Lung (tissue), 4 donors: ENCODE measurements around the gene PWWP2A. TPM values are rescaled to one million over a fixed set of nuclear protein-coding genes. Genes with fewer than 3 reads are reported as not detected.

ENCODE experiments used
- polyA plus RNA-seq, 2 donors: library from polyadenylated mRNA; stranded (reverse); fragments of 200-250 nt; gene quantifications; one replicate each; pipeline ENCODE4 v1.2.1, GENCODE V29; 2013
- total RNA-seq, 2 donors: library from RNA; depleted of rRNA in 1 of 2; stranded (reverse); fragments of >200 nt in 1 of 2; gene quantifications; one replicate each; pipeline ENCODE4 v1.2.1, GENCODE V29; 2014 to 2021
- donor health status: Bipolar disorder and iron deficiency.
- donor health status: healthy.
- donor health status: DM: yes; HTN: yes; CAD: no.

PWWP2A gene
- total and polyA plus RNA-seq, 4 donors, result 7.9 to 49.0 (median 16.5) TPM

Other genes starting within 250 kb of the PWWP2A start
- gene ADRA1B, start 203.0 kb downstream of the PWWP2A start, total RNA-seq, result 1 to 10 TPM; 1.5 to 6.1 TPM
- gene ADRA1B, start 203.0 kb downstream of the PWWP2A start, polyA plus RNA-seq, result 1 to 10 TPM; 1.2 to 3.2 TPM
- gene TTC1, start 110.3 kb downstream of the PWWP2A start, total RNA-seq, result 10 to 100 TPM; 37.3 to 42.5 TPM
- gene TTC1, start 110.3 kb downstream of the PWWP2A start, polyA plus RNA-seq, result 10 to 100 TPM; 43.8 to 47.5 TPM
- gene FABP6, start 110.1 kb upstream of the PWWP2A start, total RNA-seq, result 10 to 100 TPM in 1 of 2 donors, 1 to 10 TPM in 1; 5.0 to 13.1 TPM
- 1 to 10 TPM; 6.0 to 6.6 TPM for gene FABP6, start 110.1 kb upstream of the PWWP2A start, polyA plus RNA-seq
- gene CCNJL, start 193.1 kb upstream of the PWWP2A start, total RNA-seq, result 10 to 100 TPM in 1 of 2 donors, 1 to 10 TPM in 1; 9.1 to 22.3 TPM
- 10 to 100 TPM; 10.4 to 16.5 TPM for gene CCNJL, start 193.1 kb upstream of the PWWP2A start, polyA plus RNA-seq